Loucy (cell line): ENCODE measurements around the gene ILKAP.

Source experiments
- CTCF ChIP-seq: fragments of 200-600 bp; sonication (generic); conservative IDR thresholded peaks from 2 replicates; pipeline ENCODE4 v1.5.1; 2014; ENCODE audit warnings: mild to moderate bottlenecking, antibody characterized with exemption, low read length
- EZH2phosphoT487 ChIP-seq: fragments of 200-600 bp; IDR thresholded peaks from 2 replicates; pipeline ENCODE4 v1.6.1; 2018; ENCODE audit warnings: antibody characterized with exemption, mild to moderate bottlenecking, moderate library complexity, borderline replicate concordance

DNA sequence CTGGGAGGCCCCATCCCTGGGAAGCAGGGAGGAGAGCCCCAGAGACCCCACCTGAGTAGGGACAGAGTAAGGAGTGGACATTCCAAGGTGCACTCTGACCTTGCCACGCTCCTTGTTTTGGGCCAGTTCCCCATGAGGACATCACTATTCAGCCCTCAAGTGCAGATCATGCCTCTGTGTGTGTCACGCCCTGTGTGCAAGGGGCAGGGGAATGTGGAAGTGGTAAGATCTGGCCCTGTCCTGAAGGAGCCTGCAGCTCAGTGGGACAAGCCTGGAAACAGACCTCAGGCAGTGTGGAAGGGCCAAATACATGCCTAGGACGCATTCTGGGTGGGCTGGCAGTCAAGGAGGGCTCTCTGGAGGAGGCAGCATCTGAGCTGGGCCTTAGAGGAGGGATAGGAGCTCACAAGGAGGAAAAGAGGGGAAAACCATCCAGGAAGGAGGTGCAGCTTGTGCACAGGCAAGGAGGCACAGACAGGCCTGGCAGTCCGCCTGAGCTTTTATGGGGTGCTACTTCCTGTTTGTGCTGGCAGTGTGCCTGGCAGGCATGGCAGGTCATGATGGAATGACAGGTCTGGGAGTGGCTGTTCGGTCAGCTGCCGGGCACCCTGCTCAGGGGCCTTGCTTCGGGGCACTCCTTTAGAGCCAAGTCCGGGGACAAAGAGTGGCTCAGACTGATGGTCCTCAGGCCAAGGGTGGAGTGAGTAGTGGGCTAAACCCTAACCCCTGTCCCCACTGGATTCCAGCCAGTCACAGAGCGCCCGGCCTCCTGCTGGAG lies 61.8 kb downstream of the ILKAP start:
- TF ChIP-seq CTCF (no peak), EZH2phosphoT487 (no peak)
